ENCODE data around the gene CX3CR1.
"Not testable (repeated sequence)": the region's sequence is repeated elsewhere in the genome, so short reads cannot be mapped to it uniquely, and the experiment has no call there.

Gene CX3CR1

DNA sequence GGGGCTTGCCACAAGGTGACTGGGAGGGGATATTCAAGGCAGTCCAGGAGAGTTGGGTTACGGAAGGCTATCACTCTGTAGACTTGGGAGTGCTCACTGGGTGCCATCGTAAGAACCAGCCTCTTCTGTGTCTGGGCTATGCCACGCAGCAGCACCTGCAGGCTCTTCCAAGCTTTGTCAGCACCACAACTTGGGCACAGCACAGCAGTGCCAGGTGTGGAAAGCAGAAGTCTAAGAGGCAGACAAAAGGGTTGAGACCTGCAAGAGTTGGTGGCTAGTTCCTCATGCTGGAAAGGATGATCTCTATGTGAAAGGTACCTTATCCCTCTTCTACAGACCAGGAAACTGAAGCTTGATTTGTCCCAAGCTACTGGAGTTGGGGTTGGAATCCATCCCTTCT lies 15.8 kb downstream of the CX3CR1 start:
- no peak for DNase-seq (ENCODE audit: low read depth)

- no peak for DNase-seq (ENCODE audit: low read depth)
These were observed 16.3 kb downstream of the CX3CR1 start for GRCh38 chr3:39263576-39263975.

DNA sequence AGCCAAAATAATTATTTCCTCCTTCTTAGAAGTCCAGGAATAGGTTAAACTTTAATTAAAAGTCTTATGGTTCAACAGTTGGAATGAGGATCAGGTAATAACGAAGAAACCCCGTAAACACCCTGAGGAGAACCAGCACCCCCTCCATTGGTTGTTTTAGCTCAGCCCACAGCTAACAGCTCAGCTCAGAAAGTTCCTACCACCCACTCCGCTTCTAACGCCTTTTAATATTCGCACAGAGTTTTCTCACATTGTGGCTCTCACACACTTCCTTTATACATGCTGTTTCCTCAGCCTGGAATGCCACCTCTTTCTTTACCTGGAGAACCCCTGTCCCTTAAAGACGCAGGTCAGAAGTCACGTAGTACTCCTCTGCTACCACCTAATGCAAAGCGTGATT lies 17.0 kb downstream of the CX3CR1 start:
- DNase-seq (ENCODE audit: low read depth): no peak

DNA sequence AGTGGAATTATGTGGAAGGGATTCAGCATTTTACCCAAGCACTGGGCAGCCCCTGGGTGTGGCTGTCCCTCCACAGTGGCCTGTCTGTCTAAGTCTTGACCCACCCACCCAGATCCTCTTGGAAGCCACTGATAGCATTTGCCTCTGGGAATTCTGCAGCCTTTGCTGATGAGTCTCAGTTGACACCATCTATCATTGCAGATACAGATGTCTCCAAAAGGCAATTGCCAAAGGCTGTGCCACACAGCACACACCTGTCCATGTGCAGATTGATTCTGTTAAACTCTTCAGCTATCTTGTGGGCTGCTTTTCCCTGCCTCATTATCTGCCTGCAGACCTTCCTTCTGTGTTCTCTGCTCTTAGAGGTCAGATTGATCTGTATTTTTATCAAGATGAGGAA lies 18.1 kb downstream of the CX3CR1 start:
- DNase-seq (ENCODE audit: low read depth): no peak

DNA sequence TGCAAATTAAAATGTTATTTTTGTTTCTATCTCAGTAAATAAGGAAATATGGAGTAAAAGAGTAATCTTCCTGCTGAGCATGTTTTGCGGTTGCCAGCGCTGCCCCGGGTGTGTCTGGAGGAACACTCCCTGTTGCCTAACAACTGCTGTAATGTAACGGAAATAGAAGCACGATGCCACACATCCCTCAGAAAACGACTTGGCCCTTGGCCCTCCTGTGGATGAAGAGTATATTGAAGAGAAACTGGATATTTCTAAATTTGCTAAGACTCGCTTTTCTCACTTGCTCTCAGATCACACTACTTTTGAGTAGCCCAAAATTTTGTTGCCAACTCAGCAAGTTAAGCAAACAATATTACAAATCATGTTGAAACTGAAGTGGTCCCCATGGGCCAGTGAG lies 18.9 kb downstream of the CX3CR1 start:
- DNase-seq (ENCODE audit: low read depth): no peak

- DNase-seq (ENCODE audit: low read depth): no peak
These were observed 19.5 kb downstream of the CX3CR1 start for GRCh38 chr3:39260318-39260717.

DNA sequence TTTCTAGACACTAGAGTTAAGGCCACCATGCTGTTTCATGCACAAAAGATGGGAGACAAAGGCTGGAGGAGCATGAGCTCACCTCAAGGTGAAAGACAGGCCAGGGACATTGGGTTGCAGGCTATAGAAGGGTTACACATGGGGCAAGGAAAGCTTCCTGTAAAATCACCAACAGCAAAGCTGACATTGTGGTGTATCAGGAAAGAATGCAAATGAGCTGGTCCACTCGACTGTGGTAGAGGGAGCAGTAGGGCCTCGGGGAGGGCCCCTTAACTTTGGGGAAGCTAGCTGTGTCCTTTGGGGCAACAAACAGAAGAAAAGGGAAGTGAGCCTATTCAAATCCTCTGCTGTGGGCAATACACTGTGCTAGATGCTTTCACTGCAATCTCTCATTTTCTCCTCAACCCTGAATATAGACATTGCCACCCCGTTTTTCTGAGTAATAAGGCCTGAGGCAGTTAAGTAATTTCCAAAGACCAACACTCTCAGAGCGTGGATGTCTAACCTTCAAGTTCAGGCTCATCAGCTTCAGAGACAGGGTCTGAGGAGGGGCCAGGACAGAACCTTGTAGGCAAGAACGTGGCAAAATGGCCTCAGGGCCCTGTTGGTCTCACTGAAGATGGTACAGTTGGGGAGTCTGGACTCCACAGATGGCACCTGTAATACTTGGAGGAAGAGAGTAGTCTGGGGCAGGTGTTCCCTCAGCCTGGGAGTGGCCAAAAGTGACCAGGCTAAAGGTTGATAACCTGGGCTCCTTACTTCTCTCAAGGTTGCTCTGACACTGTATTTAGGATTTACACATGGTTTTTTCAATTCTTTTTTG lies 24.1 kb downstream of the CX3CR1 start:
- DNase-seq (ENCODE audit: low read depth): no peak

- no peak for DNase-seq (ENCODE audit: low read depth)
These were observed 24.9 kb downstream of the CX3CR1 start for GRCh38 chr3:39254806-39255449.

- DNase-seq (ENCODE audit: low read depth): no peak
These were observed 28.3 kb downstream of the CX3CR1 start for GRCh38 chr3:39251576-39251975.

DNA sequence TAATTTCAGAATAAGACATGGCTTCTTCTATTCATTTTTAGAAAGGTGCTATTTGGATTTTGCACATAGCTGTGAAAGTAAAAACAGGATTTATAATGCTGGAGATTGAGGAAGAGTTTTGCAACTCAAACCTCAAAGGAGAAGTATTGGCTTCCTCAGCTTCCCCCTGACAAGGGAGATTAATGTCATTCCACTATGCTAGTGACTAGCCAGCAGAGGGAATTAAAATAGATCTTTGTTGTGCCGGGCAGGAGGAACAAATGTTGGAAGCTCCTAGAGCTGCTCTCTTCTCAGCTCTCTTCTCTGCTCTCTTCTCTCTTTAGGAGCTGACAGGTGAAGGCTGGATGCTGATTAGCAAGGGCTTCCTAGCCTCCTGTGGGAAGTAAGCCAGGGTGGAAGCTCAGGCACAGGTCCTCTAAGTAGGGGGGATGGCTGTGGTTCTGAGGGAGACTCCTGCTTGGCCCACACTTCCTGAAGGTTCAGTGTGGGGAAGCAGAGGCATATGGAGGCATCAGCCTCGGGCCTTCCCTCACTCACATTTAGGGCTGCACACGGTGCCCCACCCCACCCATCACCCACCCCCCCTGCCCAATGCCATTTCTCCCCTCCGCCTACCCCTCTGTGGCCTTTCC lies 29.6 kb downstream of the CX3CR1 start:
- no peak for DNase-seq (ENCODE audit: low read depth)

DNA sequence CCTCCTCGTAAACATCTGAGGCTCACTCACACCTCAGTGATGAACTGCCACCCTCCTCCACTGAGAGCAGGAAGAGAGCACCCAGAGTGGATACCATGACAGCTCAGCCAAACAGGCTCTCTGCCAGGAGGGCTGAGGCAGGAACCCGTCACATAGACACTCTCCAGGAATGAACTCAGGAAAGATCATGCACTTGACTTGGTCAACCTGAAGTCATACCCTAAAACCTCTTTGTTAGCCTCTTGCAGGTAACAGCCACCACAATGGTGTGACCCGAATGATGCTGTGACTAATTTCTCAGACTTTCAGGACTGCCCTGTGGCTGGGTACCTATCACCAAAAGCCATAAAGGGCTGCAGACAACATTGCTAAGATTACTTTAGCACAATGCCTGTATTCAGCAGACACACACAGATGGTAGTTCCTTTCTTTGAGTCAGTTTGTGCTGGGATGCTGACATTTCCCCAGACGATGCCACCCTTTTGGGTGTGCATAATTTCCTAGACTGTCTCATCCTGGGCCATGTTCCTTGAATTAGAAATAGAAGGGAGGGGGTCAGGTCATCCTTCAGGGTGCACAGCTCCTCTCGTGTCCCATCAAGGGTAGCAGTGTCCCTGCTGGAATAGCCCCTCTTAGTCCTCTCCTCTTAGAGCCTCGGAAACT lies 30.3 kb downstream of the CX3CR1 start:
- no peak for DNase-seq (ENCODE audit: low read depth)

DNA sequence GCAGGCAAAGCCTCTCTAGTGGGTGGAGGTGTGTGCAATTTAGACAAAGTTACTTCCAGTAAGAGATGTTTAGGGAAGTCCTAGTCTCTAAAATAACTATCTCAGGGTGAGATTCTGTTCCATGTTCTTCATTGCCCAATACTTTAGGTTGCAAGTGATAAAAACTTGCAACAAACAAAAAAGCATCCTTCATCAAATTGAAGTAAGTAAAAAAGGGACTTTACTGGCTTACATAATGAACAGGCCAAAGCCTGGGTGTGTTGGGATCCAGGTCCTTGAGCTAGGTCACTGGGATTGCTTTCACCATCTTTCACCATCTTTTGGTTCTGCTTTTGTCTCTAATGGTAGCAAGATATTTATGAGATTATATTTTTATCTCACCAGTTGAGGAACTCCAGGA lies 38.3 kb downstream of the CX3CR1 start:
- no peak for DNase-seq (ENCODE audit: low read depth)

DNA sequence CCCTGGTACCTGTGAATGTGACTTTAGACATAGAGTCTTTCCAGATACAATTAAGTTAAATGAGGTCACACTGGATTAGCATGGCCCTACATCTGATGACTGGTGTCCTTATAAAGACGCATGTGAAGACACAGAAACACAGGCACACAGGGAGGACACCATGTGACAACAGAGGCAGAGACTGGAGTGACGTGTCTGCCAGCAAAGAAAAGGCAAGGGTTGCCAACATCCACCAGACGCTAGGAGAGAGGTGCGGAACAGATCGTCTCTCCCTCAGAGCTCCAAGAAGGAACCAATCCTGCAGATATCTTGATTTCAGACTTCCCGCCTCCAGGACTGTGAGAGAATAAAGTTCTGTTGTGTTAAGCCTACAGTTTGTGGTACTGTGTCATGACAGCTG lies 42.8 kb downstream of the CX3CR1 start:
- no peak for DNase-seq (ENCODE audit: low read depth)

DNA sequence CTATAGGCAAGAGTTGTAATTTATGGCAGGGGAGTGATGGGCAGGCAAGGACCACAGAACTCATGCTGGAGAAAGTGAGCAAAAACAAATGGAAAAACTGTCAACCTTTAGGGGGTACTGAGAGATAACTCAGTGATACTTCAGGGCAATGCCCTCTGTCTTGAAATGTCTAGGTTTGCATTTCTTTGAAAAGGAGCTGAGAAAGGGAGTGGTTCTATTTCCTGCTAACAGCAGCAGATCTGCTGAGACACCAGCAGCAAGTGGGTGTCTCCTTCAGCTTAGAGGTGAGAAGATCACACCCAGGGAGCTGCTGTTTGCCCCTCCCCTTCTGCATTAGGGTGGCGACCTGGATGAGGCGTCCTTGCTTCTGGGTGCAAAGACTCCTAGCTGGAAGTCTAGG lies 45.2 kb downstream of the CX3CR1 start:
- DNase-seq (ENCODE audit: low read depth): no peak

DNA sequence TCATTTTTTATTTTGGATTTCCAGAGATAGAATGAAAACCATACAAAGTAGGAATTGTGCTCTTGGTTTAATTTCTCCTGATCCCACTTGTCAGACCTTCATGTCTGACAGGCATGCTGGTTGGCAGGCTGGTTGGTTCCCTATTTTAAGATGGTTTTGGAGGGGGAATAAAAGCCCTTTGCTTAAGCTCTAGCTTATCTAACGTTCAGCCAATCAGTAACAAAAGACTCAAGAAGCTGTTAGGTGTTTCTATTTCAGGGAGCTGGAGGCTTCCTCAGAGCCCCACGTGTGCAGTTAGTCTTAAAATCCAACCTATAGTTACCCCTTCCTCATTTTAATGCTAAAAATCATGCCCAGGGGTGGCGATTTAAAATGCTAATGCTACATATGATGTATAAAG lies 47.0 kb downstream of the CX3CR1 start:
- DNase-seq (ENCODE audit: low read depth): no peak

- DNase-seq (ENCODE audit: low read depth): no peak
These were observed 49.4 kb downstream of the CX3CR1 start for GRCh38 chr3:39230453-39230852.

GRCh38 chr3:39228496-39228895 lies 51.3 kb downstream of the CX3CR1 start:
- DNase-seq (ENCODE audit: low read depth): no peak

GRCh38 chr3:39227596-39227995 lies 52.2 kb downstream of the CX3CR1 start:
- DNase-seq (ENCODE audit: low read depth): not testable (repeated sequence)

GRCh38 chr3:39226106-39226741 lies 53.6 kb downstream of the CX3CR1 start:
- DNase-seq (ENCODE audit: low read depth): no peak

DNA sequence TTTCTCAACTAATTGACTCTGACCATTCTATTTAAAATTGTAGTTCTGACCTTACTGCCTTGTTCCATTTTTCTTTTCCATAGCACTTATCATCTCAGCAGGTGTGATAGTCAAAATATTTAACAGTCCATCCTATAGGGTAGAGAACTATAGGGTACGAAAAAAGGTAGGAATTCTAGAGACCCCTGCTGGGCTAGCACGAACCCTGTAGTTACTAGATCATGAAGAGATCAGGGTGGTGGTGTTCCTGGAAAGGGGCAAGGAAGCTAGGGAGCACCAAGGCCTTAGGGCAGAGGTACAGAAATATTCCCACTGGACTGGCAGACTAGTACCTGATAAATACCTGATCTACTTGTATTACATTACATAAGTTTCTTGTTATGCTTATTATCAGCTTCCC lies 55.5 kb downstream of the CX3CR1 start:
- no peak for DNase-seq (ENCODE audit: low read depth)

DNA sequence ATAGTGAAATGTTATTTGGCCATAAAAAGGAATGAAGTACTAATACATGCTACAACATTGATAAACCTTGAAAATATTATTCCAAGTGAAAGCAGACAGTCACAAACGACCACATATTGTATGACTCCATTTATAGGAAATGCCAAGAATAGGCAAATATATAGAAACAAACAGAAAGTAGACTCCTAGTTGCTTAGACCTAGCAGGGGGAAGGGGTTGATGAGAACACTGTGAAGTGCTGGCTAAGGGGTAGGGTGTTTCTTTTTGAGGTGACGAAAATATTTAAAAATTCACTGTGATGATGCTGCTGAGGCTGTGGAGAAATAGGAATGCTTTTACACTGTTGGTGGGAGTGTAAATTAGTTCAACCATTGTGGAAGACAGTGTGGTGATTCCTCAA lies 56.9 kb downstream of the CX3CR1 start:
- no peak for DNase-seq (ENCODE audit: low read depth)

DNA sequence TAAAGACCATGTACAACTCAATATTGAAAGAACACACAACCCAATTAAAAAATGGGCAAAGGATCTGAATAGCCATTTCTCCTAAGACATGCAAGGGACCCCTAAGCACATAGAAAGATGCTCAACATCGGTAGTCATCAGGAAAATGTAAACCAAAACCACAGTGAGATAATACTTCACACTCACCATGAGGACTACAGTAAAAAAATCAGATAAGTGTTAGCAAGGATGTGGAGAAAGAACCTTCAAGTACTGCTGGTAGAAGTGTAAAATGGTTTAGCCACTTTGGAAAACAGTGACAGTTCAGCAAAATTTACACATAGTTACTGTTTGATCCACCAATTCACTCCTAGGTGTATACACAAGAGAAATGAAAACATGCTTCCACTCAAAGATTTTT lies 57.4 kb downstream of the CX3CR1 start:
- no peak for DNase-seq (ENCODE audit: low read depth)

Data from stimulated activated CD8-positive, alpha-beta memory T cell treated with anti-CD3 and anti-CD28 coated beads, Interleukin-12 subunit alpha, Interleukin-12 subunit beta, amount 100 ng/mL, for 4 hours (primary cell).